NCI-H460 (cell line): ENCODE data around the gene FAM135A. TPM values are rescaled to one million over a fixed set of nuclear protein-coding genes. Genes with fewer than 3 reads are reported as not detected.
"Not testable (repeated sequence)": the region's sequence is repeated elsewhere in the genome, so short reads cannot be mapped to it uniquely, and the experiment has no call there.

Experiments
- DNase-seq: peaks from one replicate; pipeline ENCODE4 v3.0.0-alpha.2; 2016; ENCODE audit warnings: low read depth; ENCODE audit errors: extremely low read depth
- total RNA-seq: library from RNA; depleted of rRNA; stranded (reverse); fragments of >200 nt; shearing (Covaris generic); gene quantifications from 2 replicates; pipeline ENCODE4 v1.2.3, GENCODE V29; 2014

The FAM135A gene
- total RNA-seq, 1 experiment from 2014 or later, result 30.2 TPM

- not testable (repeated sequence) for DNase-seq
These were observed 40.6 kb downstream of the FAM135A start for GRCh38 chr6:70453899-70454298.

DNA sequence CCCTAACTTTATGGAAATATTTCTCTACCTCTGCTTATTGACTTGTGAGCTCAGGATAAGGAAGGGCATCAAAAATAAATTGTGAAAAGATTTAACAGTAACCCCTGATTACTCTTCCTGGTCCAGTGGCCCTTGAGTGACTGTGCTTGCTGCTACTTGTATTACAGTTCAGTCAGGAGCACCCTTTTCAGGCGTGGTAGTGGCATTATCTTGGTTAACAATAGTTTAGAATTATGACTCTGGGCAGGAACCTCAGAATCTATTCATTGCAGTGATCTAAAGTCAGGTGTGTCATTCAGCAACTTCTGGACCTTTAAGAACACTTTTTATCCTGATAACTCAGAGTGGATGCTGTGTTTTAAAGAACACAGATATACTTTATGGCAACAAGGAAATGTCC lies 43.4 kb downstream of the FAM135A start:
- no peak for DNase-seq

GRCh38 chr6:70459235-70459634 lies 45.9 kb downstream of the FAM135A start:
- DNase-seq, result no peak

- not testable (repeated sequence) for DNase-seq
These were observed 46.4 kb downstream of the FAM135A start for GRCh38 chr6:70459699-70460098.

DNA sequence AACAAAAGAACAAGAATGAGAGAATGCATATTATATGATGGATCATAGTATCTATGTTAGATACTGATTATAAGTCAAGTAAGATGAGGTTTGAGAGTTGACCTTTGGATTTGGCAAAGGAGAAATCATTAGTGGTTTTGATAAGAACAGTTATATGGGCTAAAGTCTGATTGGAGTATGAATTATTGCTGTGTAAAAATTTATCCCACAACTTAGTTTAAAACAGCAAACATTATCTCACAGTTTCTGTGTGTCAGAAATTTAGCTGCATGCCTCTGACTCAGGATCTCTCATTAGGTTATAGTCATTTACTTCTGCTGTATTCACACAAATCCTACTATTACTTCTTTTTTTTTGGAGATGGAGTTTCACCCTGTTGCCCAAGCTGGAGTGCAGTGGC lies 56.7 kb downstream of the FAM135A start:
- DNase-seq, result no peak

GRCh38 chr6:70470510-70470909 lies 57.2 kb downstream of the FAM135A start:
- not testable (repeated sequence) for DNase-seq

DNA sequence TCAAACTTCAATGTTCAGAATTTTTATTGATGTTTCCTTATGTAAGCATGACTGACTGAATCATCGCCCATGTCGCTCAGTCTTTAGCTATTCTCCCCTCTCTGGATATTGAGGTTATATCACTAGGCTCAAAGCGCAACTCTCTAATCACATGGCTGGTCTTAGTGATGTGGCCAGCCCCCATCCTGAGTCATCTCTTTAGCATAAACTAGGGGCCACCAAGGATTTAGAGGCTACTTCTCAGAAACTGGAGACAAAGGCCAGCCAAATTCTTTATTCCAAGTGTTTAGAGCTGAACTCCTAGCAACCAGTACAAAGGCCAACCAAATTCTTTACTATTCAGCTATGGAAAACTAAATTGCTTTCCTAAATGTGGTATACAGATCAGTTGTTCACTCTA lies 61.4 kb downstream of the FAM135A start:
- DNase-seq, result no peak

DNA sequence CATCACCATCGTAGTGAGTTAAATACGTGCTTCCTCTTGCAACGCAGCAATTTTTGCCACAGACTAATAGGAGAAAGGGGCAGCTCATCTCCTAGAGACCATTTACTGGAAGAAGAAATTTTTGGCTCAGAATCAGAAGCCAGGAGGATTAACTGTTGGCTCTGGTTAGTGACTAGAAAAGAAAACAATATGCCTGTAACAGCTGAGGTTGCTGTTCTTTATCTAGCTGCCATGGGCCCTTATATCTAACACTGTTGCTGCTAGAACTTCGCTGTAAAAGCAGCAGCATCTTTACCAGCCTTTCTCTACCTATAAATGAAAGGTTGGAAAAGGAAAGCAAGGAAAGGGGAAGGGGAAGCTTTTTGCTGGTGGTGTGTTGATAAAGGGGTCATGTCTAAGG lies 65.9 kb downstream of the FAM135A start:
- no peak for DNase-seq

DNA sequence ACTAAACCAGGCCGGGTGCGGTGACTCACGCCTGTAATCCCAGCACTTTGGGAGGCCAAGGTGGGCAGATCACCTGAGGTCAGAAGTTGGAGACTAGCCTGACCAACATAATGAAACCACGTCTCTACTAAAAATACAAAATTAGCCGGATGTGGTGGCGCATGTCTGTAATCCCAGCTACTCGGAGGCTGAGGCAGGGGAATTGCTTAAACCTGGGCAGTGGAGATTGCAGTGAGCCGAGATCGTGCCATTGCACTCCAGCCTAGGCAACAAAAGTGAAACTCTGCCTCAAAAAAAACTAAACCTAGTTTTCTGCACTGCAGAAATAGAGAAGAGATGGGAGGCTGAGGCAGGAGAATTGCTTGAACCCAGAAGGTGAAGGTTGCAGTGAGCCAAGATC lies 73.3 kb downstream of the FAM135A start:
- not testable (repeated sequence) for DNase-seq

GRCh38 chr6:70489364-70489763 lies 76.1 kb downstream of the FAM135A start:
- DNase-seq, result no peak

GRCh38 chr6:70494833-70495232 lies 81.5 kb downstream of the FAM135A start:
- no peak for DNase-seq

DNA sequence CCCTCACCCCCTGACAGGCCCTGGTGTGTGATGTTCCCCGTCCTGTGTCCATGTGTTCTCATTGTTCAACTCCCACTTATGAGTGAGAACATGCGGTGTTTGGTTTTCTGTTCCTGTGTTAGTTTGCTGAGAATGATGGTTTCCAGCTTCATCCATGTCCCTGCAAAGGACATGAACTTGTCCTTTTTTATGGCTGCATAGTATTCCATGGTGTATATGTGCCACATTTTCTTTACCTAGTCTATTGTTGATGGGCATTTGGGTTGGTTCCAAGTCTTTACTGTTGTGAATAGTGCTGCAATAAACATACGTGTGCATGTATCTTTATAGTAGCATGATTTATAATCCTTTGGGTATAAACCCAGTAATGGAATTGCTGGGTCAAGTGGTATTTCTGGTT lies 82.5 kb downstream of the FAM135A start:
- DNase-seq, result not testable (repeated sequence)

- no peak for DNase-seq
These were observed 89.2 kb downstream of the FAM135A start for GRCh38 chr6:70502484-70502883.

GRCh38 chr6:70503813-70504465 lies 90.6 kb downstream of the FAM135A start:
- DNase-seq, result no peak

GRCh38 chr6:70506321-70506720 lies 93.0 kb downstream of the FAM135A start:
- no peak for DNase-seq

DNA sequence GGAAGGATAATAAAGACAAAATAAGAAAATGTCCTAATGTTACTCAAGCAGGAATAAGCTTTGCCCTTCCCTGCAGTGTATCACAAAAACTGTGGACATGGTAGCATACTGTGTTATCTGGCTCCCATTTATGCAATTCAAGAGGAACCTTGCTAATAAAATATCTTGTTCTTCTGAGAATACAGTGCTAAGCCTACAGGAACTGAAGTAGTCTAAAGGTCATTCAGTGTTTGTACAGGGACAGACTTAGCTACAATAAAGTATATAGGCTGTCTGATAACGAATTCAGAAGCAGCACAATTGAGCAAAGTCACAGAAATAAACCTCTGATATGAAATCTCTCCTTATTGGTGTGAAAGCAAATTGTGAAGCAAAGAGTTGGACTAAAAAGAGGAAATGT lies 93.9 kb downstream of the FAM135A start:
- DNase-seq, result no peak

GRCh38 chr6:70508953-70509352 lies 95.6 kb downstream of the FAM135A start:
- no peak for DNase-seq

DNA sequence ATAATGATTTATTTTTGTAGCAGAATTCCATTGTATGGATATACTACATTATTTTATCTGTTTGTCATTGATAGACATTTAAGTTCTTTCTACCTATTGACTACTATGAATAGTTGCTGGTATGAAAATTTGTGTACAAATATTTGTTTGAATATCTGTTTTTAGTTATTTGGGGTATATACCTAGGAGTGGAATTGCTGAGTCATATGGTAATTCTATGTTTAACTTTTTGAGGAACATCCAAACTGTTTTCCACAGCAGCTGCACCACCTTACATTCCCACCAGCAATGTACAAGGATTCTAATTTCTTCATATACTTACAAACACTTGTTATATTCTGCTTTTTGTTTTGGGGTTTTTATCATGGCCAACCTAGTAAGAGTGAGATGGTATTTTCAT lies 97.3 kb downstream of the FAM135A start:
- no peak for DNase-seq

DNA sequence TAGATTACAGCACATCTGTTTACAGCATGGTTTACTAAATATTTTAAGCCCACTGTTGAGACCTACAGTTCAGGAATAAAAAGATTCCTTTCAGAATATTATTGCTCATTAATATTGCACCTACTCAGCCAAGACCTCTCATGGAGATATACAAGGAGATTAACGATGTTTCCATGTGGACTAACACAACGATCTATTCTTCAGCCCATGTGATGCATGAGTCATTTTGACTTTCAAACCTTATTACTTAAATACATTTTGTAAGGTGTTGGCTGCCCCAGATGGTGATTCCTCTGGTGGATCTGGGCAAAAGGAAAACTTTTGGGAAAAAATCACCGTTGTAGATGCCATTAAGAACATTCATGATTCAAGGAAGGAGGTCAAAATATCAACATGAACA lies 105.4 kb downstream of the FAM135A start:
- DNase-seq, result no peak

GRCh38 chr6:70520575-70520974 lies 107.3 kb downstream of the FAM135A start:
- no peak for DNase-seq

- DNase-seq, result no peak
These were observed 111.5 kb downstream of the FAM135A start for GRCh38 chr6:70524721-70525286.

GRCh38 chr6:70527071-70527737 lies 113.9 kb downstream of the FAM135A start:
- no peak for DNase-seq
